ENCODE measurements around the gene TFAP2C. TPM values are rescaled to one million over a fixed set of nuclear protein-coding genes. Genes with fewer than 3 reads are reported as not detected.

TFAP2C gene
- total RNA-seq, 1 experiment from 2014 or later = 37.6 TPM

DNA sequence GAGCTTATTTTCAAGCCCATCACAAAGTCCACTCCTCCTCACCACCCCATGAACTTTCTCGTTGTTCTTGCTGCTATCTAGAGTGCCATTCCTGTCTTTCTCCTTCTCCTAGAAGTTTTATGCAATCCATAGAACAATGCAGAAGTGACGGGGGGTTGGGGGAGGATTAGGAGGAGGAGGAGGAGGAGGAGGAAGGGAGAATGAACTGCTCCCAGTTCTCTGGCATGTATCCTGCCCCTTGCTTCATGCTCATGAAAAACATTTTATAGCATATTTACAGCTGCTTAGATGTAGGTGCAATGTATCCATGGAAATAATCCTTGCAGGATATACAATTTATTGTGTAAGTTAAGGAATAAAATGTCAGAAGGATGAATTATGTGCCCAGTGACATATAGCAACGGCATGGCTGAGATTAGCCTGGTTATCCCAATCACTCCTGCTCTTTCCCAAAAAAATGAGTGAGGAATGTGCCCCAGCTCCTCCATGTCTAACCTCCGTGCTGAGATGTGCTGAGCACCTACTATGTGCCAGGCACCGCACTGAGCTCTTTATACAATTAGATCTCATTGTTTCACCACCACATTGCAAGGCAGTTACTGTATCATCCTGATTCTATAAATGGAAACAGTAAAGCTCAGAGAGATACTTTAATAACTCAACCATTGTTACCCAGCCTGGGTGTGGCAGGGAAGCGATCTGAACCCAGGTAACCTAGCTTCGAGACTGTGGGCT, 41.6 kb upstream of the TFAP2C start:
- ChIA-PET POLR2A (ENCODE audit: unreplicated experiment) (interaction anchor here (0.7 kb wide), 1 partner anchor 42 kb away, joined by 3 read pairs; the partner anchor contains the start of gene TFAP2C), CTCF (no interaction called here)
- H3K4me2 ChIP-seq (ENCODE audit: low read length) = no peak overlapping the region
- H3K27ac ChIP-seq (ENCODE audit: low read length) = no peak overlapping the region
- no peaks in the 10 kb centered on the region for H3F3A ChIP-seq (ENCODE audit: low read length, unreplicated experiment)
- no peak overlapping the region for H3K9ac ChIP-seq (ENCODE audit: low read length)
- no peaks in the 10 kb centered on the region for H3K27me3 ChIP-seq (ENCODE audit: low read length)
- H3K9me2 ChIP-seq (replicated peaks; ENCODE audit: low read length) = no peaks in the 10 kb centered on the region
- H3K9me3 ChIP-seq (ENCODE audit: low read length) = no peaks in the 10 kb centered on the region
- DNase-seq (peak; percentile 27), ATAC-seq (no peak; the same call in 1 of the 2 replicates)
- H3K4me3 ChIP-seq (ENCODE audit: low read length) = no peak overlapping the region
- H3K4me1 ChIP-seq (ENCODE audit: insufficient read depth, low read length) = peaks cover 29% of the 10 kb centered on the region
- no peaks in the 10 kb centered on the region for H4K20me1 ChIP-seq (ENCODE audit: low read length)
- intact Hi-C loops (cut with micrococcal nuclease) = no loop called here
- no peak overlapping the region for H2AFZ ChIP-seq (ENCODE audit: low read length)
- no TSS peak for BruUV-seq (replicated peaks)
- no peak for TF ChIP-seq EZH2 (IDR thresholded peaks at IDR 0.05; ENCODE audit: low read length, unreplicated experiment)
- no peak for TF ChIP-seq EZH2phosphoT487 (IDR thresholded peaks at IDR 0.05; ENCODE audit: borderline replicate concordance, low read length)
- TF ChIP-seq CTCF (conservative IDR thresholded peaks at IDR 0.05; ENCODE audit: low read depth, low read length) = no peak
- no peaks in the 10 kb centered on the region for H3K36me3 ChIP-seq (ENCODE audit: low read depth, low read length)
- no peaks in the 10 kb centered on the region for H3K79me2 ChIP-seq (ENCODE audit: low read length)

DNA sequence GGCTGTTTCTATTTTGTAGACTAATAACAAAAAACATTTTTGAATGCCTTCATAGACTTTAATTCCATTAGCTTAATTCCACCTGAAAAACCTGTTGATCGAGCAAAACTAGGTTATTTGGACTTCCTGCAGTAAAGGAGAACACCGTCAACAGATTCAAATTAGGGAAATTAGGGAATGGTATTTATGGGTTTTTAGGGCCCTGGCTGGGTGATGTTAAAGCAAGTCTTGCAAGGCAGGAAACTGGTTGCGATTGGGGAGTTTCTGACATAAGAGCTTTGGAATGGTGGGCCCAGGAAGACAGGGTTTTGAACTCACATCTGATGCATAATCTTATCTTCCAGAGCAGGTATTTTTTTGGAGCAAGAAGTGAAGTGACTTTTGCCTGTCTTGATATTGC, 40.1 kb upstream of the TFAP2C start:
- no peaks in the 10 kb centered on the region for H3K36me3 ChIP-seq (ENCODE audit: low read depth, low read length)
- H3K79me2 ChIP-seq (ENCODE audit: low read length) = no peaks in the 10 kb centered on the region
- no peak overlapping the region for H3K4me3 ChIP-seq (ENCODE audit: low read length)
- ChIA-PET POLR2A (ENCODE audit: unreplicated experiment) (no interaction called here), CTCF (interaction anchor here (0.6 kb wide), 1 partner anchor 44 kb away, joined by 3 read pairs; no protein-coding TSS in a partner anchor)
- no peaks in the 10 kb centered on the region for H3K9me2 ChIP-seq (replicated peaks; ENCODE audit: low read length)
- TF ChIP-seq EZH2phosphoT487 (IDR thresholded peaks at IDR 0.05; ENCODE audit: borderline replicate concordance, low read length) = no peak
- TF ChIP-seq EZH2 (IDR thresholded peaks at IDR 0.05; ENCODE audit: low read length, unreplicated experiment) = no peak
- no peak for TF ChIP-seq CTCF (conservative IDR thresholded peaks at IDR 0.05; ENCODE audit: low read depth, low read length)
- DNase-seq (peak; percentile 28), ATAC-seq (no peak)
- no peak overlapping the region for H3K27ac ChIP-seq (ENCODE audit: low read length)
- H3F3A ChIP-seq (ENCODE audit: low read length, unreplicated experiment) = no peaks in the 10 kb centered on the region
- H2AFZ ChIP-seq (ENCODE audit: low read length) = no peak overlapping the region
- no peaks in the 10 kb centered on the region for H3K27me3 ChIP-seq (ENCODE audit: low read length)
- intact Hi-C loops (cut with micrococcal nuclease) = no loop called here
- H3K9me3 ChIP-seq (ENCODE audit: low read length) = no peaks in the 10 kb centered on the region
- H4K20me1 ChIP-seq (ENCODE audit: low read length) = no peaks in the 10 kb centered on the region
- H3K4me1 ChIP-seq (ENCODE audit: insufficient read depth, low read length) = peaks cover 35% of the 10 kb centered on the region
- no peak overlapping the region for H3K4me2 ChIP-seq (ENCODE audit: low read length)
- H3K9ac ChIP-seq (ENCODE audit: low read length) = no peak overlapping the region
- BruUV-seq (replicated peaks) = no TSS peak

DNA sequence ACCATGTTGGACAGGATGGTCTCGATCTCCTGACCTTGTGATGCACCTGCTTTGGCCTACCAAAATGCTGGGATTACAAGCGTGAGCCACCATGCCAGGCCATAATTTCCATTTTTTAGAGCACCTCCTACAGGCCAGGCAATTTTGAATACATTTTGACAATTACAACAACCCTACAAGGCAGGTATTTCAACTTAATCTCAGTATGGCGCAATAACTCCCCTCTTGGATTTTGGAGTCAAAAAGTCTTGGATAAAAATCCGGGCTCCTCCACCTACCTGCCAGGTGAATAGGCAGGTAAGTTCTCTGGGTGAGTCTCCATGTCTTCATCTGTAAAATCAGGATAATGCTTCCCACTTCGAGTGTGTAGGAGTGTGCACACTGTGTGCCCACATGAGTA, 39.5 kb upstream of the TFAP2C start:
- Histone ChIP-seq H3K9me3 (ENCODE audit: low read length) (no peaks in the 10 kb centered on the region), H3K9ac (ENCODE audit: low read length) (no peak overlapping the region), H4K20me1 (ENCODE audit: low read length) (no peaks in the 10 kb centered on the region), H3K4me1 (ENCODE audit: insufficient read depth, low read length) (peaks cover 35% of the 10 kb centered on the region), H3K79me2 (ENCODE audit: low read length) (no peaks in the 10 kb centered on the region), H3K4me3 (ENCODE audit: low read length) (no peak overlapping the region), H2AFZ (ENCODE audit: low read length) (no peak overlapping the region), H3F3A (ENCODE audit: low read length, unreplicated experiment) (no peaks in the 10 kb centered on the region), H3K27me3 (ENCODE audit: low read length) (no peaks in the 10 kb centered on the region), H3K9me2 (replicated peaks; ENCODE audit: low read length) (no peaks in the 10 kb centered on the region), H3K36me3 (ENCODE audit: low read depth, low read length) (no peaks in the 10 kb centered on the region), H3K4me2 (ENCODE audit: low read length) (no peak overlapping the region), H3K27ac (ENCODE audit: low read length) (no peak overlapping the region)
- POLR2A ChIA-PET (ENCODE audit: unreplicated experiment) = interaction anchor here (0.7 kb wide), 1 partner anchor 67 kb away, joined by 10 read pairs; no protein-coding TSS in a partner anchor
- no TSS peak for BruUV-seq (replicated peaks)
- no peak for DNase-seq
- intact Hi-C loops (cut with micrococcal nuclease) = no loop called here
- CTCF ChIA-PET = no interaction called here
- TF ChIP-seq CTCF (conservative IDR thresholded peaks at IDR 0.05; ENCODE audit: low read depth, low read length) (0 out of 2 replicates have a peak, but pooled peaks have one; percentile 19), EZH2phosphoT487 (IDR thresholded peaks at IDR 0.05; ENCODE audit: borderline replicate concordance, low read length) (no peak)
- no peak for ATAC-seq

All from PC-3 (cell line).